ENCODE data around the gene OCEL1.

OCEL1 gene

GRCh38 chr19:17237747-17238706 lies 12.0 kb downstream of the OCEL1 start (continued):
- TF ChIP-seq ZNF248 (tag by site-specific recombination; IDR thresholded peaks at IDR 0.05) (no peak), PRDM1 (tag by site-specific recombination; IDR thresholded peaks at IDR 0.05) (no peak), ZNF341 (tag by site-specific recombination; IDR thresholded peaks at IDR 0.05; ENCODE audit: low read depth) (no peak), ZNF335 (tag by site-specific recombination; conservative IDR thresholded peaks at IDR 0.05) (no peak), ZBTB21 (tag by site-specific recombination; IDR thresholded peaks at IDR 0.05) (no peak), ZNF155 (tag by site-specific recombination; IDR thresholded peaks at IDR 0.05) (no peak), ZSCAN23 (tag by site-specific recombination; IDR thresholded peaks at IDR 0.05) (no peak), ZNF747 (tag by site-specific recombination; IDR thresholded peaks at IDR 0.05) (no peak), PATZ1 (tag by site-specific recombination; IDR thresholded peaks at IDR 0.05) (no peak)

GRCh38 chr19:17240062-17240752 lies 14.2 kb downstream of the OCEL1 start:
- ChIA-PET CTCF (interaction anchor here (0.6 to 1.2 kb wide), 3 partner anchors 20 to 138 kb away, joined by 3 to 7 read pairs (median 3); no protein-coding TSS in a partner anchor), POLR2A (interaction anchor here (1.6 to 6.8 kb wide), 2 partner anchors 14 to 25 kb away, joined by 6 to 29 read pairs; partner anchors contain the start of genes OCEL1 and USE1)
- H3K36me3 ChIP-seq (ENCODE audit: control insufficient read depth in 2 of 2, insufficient read depth in 1 of 2, low read length in 2 of 2): peaks cover 0 to 29% of the 10 kb centered on the region in 2 experiments; a peak in 2 of 3 replicates
- H3K4me1 ChIP-seq (ENCODE audit: control insufficient read depth, insufficient read depth, low read length): peaks cover 4% of the 10 kb centered on the region
- no peaks in the 10 kb centered on the region for H3K9me3 ChIP-seq (ENCODE audit: control insufficient read depth, insufficient read depth, low read depth, low read length)
- no peak overlapping the region for H3K4me3 ChIP-seq (ENCODE audit: low read depth, low read length)
- no peak for TF ChIP-seq ZNF529 (tag by site-specific recombination; IDR thresholded peaks at IDR 0.05; ENCODE audit: insufficient replicate concordance)
- peak; percentile 67; the same call in 1 of the 2 replicates for TF ChIP-seq ZNF10 (tag by site-specific recombination; IDR thresholded peaks at IDR 0.05)
- H3K27ac ChIP-seq (ENCODE audit: extremely low read depth, low read depth, low read length): no peak overlapping the region

- no peak overlapping the region for H3K27ac ChIP-seq (ENCODE audit: extremely low read depth, low read depth, low read length)
- TF ChIP-seq ZBTB6 (tag by site-specific recombination; IDR thresholded peaks at IDR 0.05): no peak
- peak; percentile 99 for TF ChIP-seq ZFP3 (tag by site-specific recombination; IDR thresholded peaks at IDR 0.05; ENCODE audit: low read depth)
- TF ChIP-seq ZNF501 (tag by site-specific recombination; IDR thresholded peaks at IDR 0.05): no peak
- no peak for TF ChIP-seq PRDM2 (tag by site-specific recombination; IDR thresholded peaks at IDR 0.05; ENCODE audit: borderline replicate concordance)
- no peak for TF ChIP-seq ZFP69B (tag by site-specific recombination; IDR thresholded peaks at IDR 0.05)
- H3K9me3 ChIP-seq (ENCODE audit: control insufficient read depth, insufficient read depth, low read depth, low read length): no peaks in the 10 kb centered on the region
- H3K4me3 ChIP-seq (ENCODE audit: low read depth, low read length): no peak overlapping the region
- ChIA-PET POLR2A (interaction anchor here (1.6 to 6.8 kb wide), 2 partner anchors 14 to 25 kb away, joined by 6 to 29 read pairs; partner anchors contain the start of genes OCEL1 and USE1), CTCF (interaction anchor here (0.6 to 1.2 kb wide), 2 partner anchors 20 to 44 kb away, joined by 3 to 7 read pairs; no protein-coding TSS in a partner anchor)
- H3K4me1 ChIP-seq (ENCODE audit: control insufficient read depth, insufficient read depth, low read length): peaks cover 4% of the 10 kb centered on the region
- H3K36me3 ChIP-seq (ENCODE audit: control insufficient read depth in 2 of 2, insufficient read depth in 1 of 2, low read length in 2 of 2): peaks cover 0 to 29% of the 10 kb centered on the region in 2 experiments; a peak in 2 of 3 replicates
Measured at GRCh38 chr19:17240826-17241399, 14.9 kb downstream of the OCEL1 start.

All from HEK293 (cell line).